ENCODE results near the gene IRF8.
A peak's percentile ranks its signal among the peaks of the same experiment; 100 is the strongest.

Gene IRF8

GRCh38 chr16:85894266-85894665 is 4.7 kb upstream of the IRF8 start:
- Histone ChIP-seq H3K14ac (ENCODE audit: low read length in 2 of 2) (no peak overlapping the region), H2BK5ac (ENCODE audit: low read depth, low read length, poor library complexity, severe bottlenecking) (no peak overlapping the region), H3K4me1 (ENCODE audit: control insufficient read depth, insufficient read depth, low read depth, low read length) (peaks cover 9% of the 10 kb centered on the region), H3K4ac (ENCODE audit: low read depth in 1 of 2, low read length in 2 of 2) (no peak overlapping the region), H3K18ac (ENCODE audit: low read depth in 1 of 2, low read length in 2 of 2) (no peak overlapping the region), H3K27me3 (ENCODE audit: control insufficient read depth in 1 of 2, insufficient read depth in 1 of 2, low read length in 2 of 2) (peaks cover 50 to 68% of the 10 kb centered on the region in 2 experiments), H2BK15ac (ENCODE audit: low read depth, poor library complexity, severe bottlenecking) (no peak overlapping the region), H3K4me3 (ENCODE audit: insufficient read depth in 1 of 2, low read depth in 1 of 2, low read length in 2 of 2) (no peak overlapping the region), H2BK120ac (ENCODE audit: low read depth, low read length) (no peak overlapping the region), H3K27ac (ENCODE audit: low read length, poor library complexity, severe bottlenecking) (no peak overlapping the region), H3K9ac (ENCODE audit: low read length) (no peak overlapping the region), H3K23ac (ENCODE audit: low read length in 2 of 2) (no peak overlapping the region), H2BK12ac (ENCODE audit: low read length in 2 of 2) (no peak overlapping the region), H4K91ac (ENCODE audit: low read length) (no peak overlapping the region), H4K8ac (ENCODE audit: low read length) (no peak overlapping the region), H3K9me3 (ENCODE audit: control insufficient read depth, low read length) (no peaks in the 10 kb centered on the region), H3K79me1 (replicated peaks; ENCODE audit: low read length, poor library complexity, severe bottlenecking) (no peaks in the 10 kb centered on the region), H2AFZ (ENCODE audit: low read depth, low read length) (no peak overlapping the region), H3K4me2 (ENCODE audit: low read length, poor library complexity, severe bottlenecking) (no peak overlapping the region), H2AK5ac (ENCODE audit: low read length, severe bottlenecking) (no peak overlapping the region), H3K36me3 (ENCODE audit: control insufficient read depth in 1 of 2, insufficient read depth in 2 of 2, low read depth in 1 of 2, low read length in 2 of 2) (peaks cover 0 to 2% of the 10 kb centered on the region in 2 experiments)
- no peak for DNase-seq
- 44% methylated on average over 6 of the region's 6 CpGs for WGBS

GRCh38 chr16:85897382-85897781 is 1.6 kb upstream of the IRF8 start:
- Histone ChIP-seq H3K27me3 (ENCODE audit: control insufficient read depth in 1 of 2, insufficient read depth in 1 of 2, low read length in 2 of 2) (peaks cover 77 to 92% of the 10 kb centered on the region in 2 experiments), H3K18ac (ENCODE audit: low read depth in 1 of 2, low read length in 2 of 2) (no peak overlapping the region), H3K4me1 (ENCODE audit: control insufficient read depth, insufficient read depth, low read depth, low read length) (peaks cover 9% of the 10 kb centered on the region), H4K91ac (ENCODE audit: low read length) (no peak overlapping the region), H3K9me3 (ENCODE audit: control insufficient read depth, low read length) (no peaks in the 10 kb centered on the region), H3K4me2 (ENCODE audit: low read length, poor library complexity, severe bottlenecking) (no peak overlapping the region), H3K4me3 (ENCODE audit: insufficient read depth in 1 of 2, low read depth in 1 of 2, low read length in 2 of 2) (no peak overlapping the region), H4K8ac (ENCODE audit: low read length) (no peak overlapping the region), H3K79me1 (replicated peaks; ENCODE audit: low read length, poor library complexity, severe bottlenecking) (no peaks in the 10 kb centered on the region), H2BK15ac (ENCODE audit: low read depth, poor library complexity, severe bottlenecking) (no peak overlapping the region), H3K27ac (ENCODE audit: low read length, poor library complexity, severe bottlenecking) (no peak overlapping the region), H3K4ac (ENCODE audit: low read depth in 1 of 2, low read length in 2 of 2) (no peak overlapping the region), H3K36me3 (ENCODE audit: control insufficient read depth in 1 of 2, insufficient read depth in 2 of 2, low read depth in 1 of 2, low read length in 2 of 2) (peaks cover 0 to 2% of the 10 kb centered on the region in 2 experiments), H3K9ac (ENCODE audit: low read length) (no peak overlapping the region), H2AK5ac (ENCODE audit: low read length, severe bottlenecking) (no peak overlapping the region), H3K23ac (ENCODE audit: low read length in 2 of 2) (no peak overlapping the region), H2BK120ac (ENCODE audit: low read depth, low read length) (no peak overlapping the region), H2BK5ac (ENCODE audit: low read depth, low read length, poor library complexity, severe bottlenecking) (no peak overlapping the region), H2AFZ (ENCODE audit: low read depth, low read length) (no peak overlapping the region), H3K14ac (ENCODE audit: low read length in 2 of 2) (no peak overlapping the region), H2BK12ac (ENCODE audit: low read length in 2 of 2) (no peak overlapping the region)
- DNase-seq = no peak
- WGBS = 6% methylated on average over 1 of the region's 2 CpGs

GRCh38 chr16:85899444-85899843 is 482 bp downstream of the IRF8 start:
- no peak overlapping the region for H3K23ac ChIP-seq (ENCODE audit: low read length in 2 of 2)
- H2BK120ac ChIP-seq (ENCODE audit: low read depth, low read length) = no peak overlapping the region
- H3K14ac ChIP-seq (ENCODE audit: low read length in 2 of 2) = no peak overlapping the region
- no peak overlapping the region for H2BK12ac ChIP-seq (ENCODE audit: low read length in 2 of 2)
- H3K36me3 ChIP-seq (ENCODE audit: control insufficient read depth in 1 of 2, insufficient read depth in 2 of 2, low read depth in 1 of 2, low read length in 2 of 2) = peaks cover 0 to 2% of the 10 kb centered on the region in 2 experiments
- H3K9me3 ChIP-seq (ENCODE audit: control insufficient read depth, low read length) = no peaks in the 10 kb centered on the region
- H3K4me3 ChIP-seq (ENCODE audit: insufficient read depth in 1 of 2, low read depth in 1 of 2, low read length in 2 of 2) = peak overlapping the region in 1 of 2 experiments; percentile 57
- H3K18ac ChIP-seq (ENCODE audit: low read depth in 1 of 2, low read length in 2 of 2) = no peak overlapping the region
- no peak overlapping the region for H4K91ac ChIP-seq (ENCODE audit: low read length)
- peaks cover 9% of the 10 kb centered on the region for H3K4me1 ChIP-seq (ENCODE audit: control insufficient read depth, insufficient read depth, low read depth, low read length)
- H3K9ac ChIP-seq (ENCODE audit: low read length) = no peak overlapping the region
- H2BK15ac ChIP-seq (ENCODE audit: low read depth, poor library complexity, severe bottlenecking) = no peak overlapping the region
- no peak overlapping the region for H4K8ac ChIP-seq (ENCODE audit: low read length)
- WGBS = 64% methylated on average over 7 of the region's 7 CpGs
- H3K27me3 ChIP-seq (ENCODE audit: control insufficient read depth in 1 of 2, insufficient read depth in 1 of 2, low read length in 2 of 2) = peaks cover 72 to 98% of the 10 kb centered on the region in 2 experiments
- no peaks in the 10 kb centered on the region for H3K79me1 ChIP-seq (replicated peaks; ENCODE audit: low read length, poor library complexity, severe bottlenecking)
- H3K4me2 ChIP-seq (ENCODE audit: low read length, poor library complexity, severe bottlenecking) = no peak overlapping the region
- no peak overlapping the region for H3K27ac ChIP-seq (ENCODE audit: low read length, poor library complexity, severe bottlenecking)
- H2BK5ac ChIP-seq (ENCODE audit: low read depth, low read length, poor library complexity, severe bottlenecking) = no peak overlapping the region
- H2AFZ ChIP-seq (ENCODE audit: low read depth, low read length) = no peak overlapping the region
- no peak for DNase-seq
- no peak overlapping the region for H2AK5ac ChIP-seq (ENCODE audit: low read length, severe bottlenecking)
- no peak overlapping the region for H3K4ac ChIP-seq (ENCODE audit: low read depth in 1 of 2, low read length in 2 of 2)

GRCh38 chr16:85900027-85900792 is 1.2 kb downstream of the IRF8 start:
- peak overlapping the region in 1 of 2 experiments; percentile 53 for H3K23ac ChIP-seq (ENCODE audit: low read length in 2 of 2)
- H3K27ac ChIP-seq (ENCODE audit: low read length, poor library complexity, severe bottlenecking) = no peak overlapping the region
- H2AK5ac ChIP-seq (ENCODE audit: low read length, severe bottlenecking) = no peak overlapping the region
- H3K79me1 ChIP-seq (replicated peaks; ENCODE audit: low read length, poor library complexity, severe bottlenecking) = no peaks in the 10 kb centered on the region
- WGBS = 88% methylated on average over 17 of the region's 17 CpGs
- no peak overlapping the region for H2AFZ ChIP-seq (ENCODE audit: low read depth, low read length)
- H3K9me3 ChIP-seq (ENCODE audit: control insufficient read depth, low read length) = no peaks in the 10 kb centered on the region
- no peak overlapping the region for H3K4me2 ChIP-seq (ENCODE audit: low read length, poor library complexity, severe bottlenecking)
- no peak overlapping the region for H2BK15ac ChIP-seq (ENCODE audit: low read depth, poor library complexity, severe bottlenecking)
- no peak overlapping the region for H4K8ac ChIP-seq (ENCODE audit: low read length)
- no peak overlapping the region for H2BK120ac ChIP-seq (ENCODE audit: low read depth, low read length)
- no peak overlapping the region for H2BK12ac ChIP-seq (ENCODE audit: low read length in 2 of 2)
- H4K91ac ChIP-seq (ENCODE audit: low read length) = no peak overlapping the region
- H3K36me3 ChIP-seq (ENCODE audit: control insufficient read depth in 1 of 2, insufficient read depth in 2 of 2, low read depth in 1 of 2, low read length in 2 of 2) = peaks cover 0 to 2% of the 10 kb centered on the region in 2 experiments
- peaks cover 64 to 95% of the 10 kb centered on the region in 2 experiments for H3K27me3 ChIP-seq (ENCODE audit: control insufficient read depth in 1 of 2, insufficient read depth in 1 of 2, low read length in 2 of 2)
- no peak overlapping the region for H3K18ac ChIP-seq (ENCODE audit: low read depth in 1 of 2, low read length in 2 of 2)
- H3K4me3 ChIP-seq (ENCODE audit: insufficient read depth in 1 of 2, low read depth in 1 of 2, low read length in 2 of 2) = no peak overlapping the region
- no peak overlapping the region for H3K4ac ChIP-seq (ENCODE audit: low read depth in 1 of 2, low read length in 2 of 2)
- H2BK5ac ChIP-seq (ENCODE audit: low read depth, low read length, poor library complexity, severe bottlenecking) = no peak overlapping the region
- peaks cover 9% of the 10 kb centered on the region for H3K4me1 ChIP-seq (ENCODE audit: control insufficient read depth, insufficient read depth, low read depth, low read length)
- H3K14ac ChIP-seq (ENCODE audit: low read length in 2 of 2) = no peak overlapping the region
- no peak for DNase-seq
- no peak overlapping the region for H3K9ac ChIP-seq (ENCODE audit: low read length)
